GM10847 (cell line): ENCODE data around the gene ST6GALNAC2.

Source experiments
- POLR2A ChIP-seq: IDR thresholded peaks from 2 replicates; pipeline ENCODE4 v1.6.1; 2011; ENCODE audit not compliant: insufficient read length; ENCODE audit errors: extremely low read depth

Gene ST6GALNAC2

DNA sequence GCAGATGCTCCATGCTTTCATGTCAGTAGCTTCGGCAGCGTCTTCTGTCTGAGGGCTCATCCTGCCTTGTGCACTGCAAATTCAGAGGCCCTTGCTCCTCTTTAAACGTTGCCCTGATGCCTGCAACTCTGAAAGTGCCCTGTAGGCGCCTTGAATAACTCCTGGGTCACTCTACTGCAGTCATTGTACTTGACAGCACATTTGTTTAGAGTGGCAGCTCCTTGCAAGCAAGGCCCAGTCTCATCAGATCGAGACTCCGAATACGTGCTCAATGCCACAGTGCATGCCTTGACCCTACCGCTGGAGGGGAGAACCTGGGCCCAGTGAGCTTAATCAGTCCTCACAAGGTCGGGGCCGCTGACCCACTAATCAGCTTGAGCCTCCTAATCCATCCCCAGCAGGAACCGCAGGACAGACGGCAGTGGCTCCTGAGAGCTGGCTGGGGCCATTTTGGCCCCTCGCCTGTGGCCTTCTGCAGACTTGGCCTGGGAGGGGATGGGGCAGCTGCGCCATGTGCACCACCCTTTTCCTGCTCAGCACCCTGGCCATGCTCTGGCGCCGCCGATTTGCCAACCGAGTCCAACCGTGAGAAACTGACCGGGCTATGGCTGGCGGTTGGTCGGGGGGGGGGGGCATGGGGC, 45.9 kb downstream of the ST6GALNAC2 start, which contains the start of gene PRCD:
PRCD (plus strand) TSS at position 414 of the 641 bp plus-strand sequence; CDS start at position 512, 98 bp downstream.
- no peak for TF ChIP-seq POLR2A

DNA sequence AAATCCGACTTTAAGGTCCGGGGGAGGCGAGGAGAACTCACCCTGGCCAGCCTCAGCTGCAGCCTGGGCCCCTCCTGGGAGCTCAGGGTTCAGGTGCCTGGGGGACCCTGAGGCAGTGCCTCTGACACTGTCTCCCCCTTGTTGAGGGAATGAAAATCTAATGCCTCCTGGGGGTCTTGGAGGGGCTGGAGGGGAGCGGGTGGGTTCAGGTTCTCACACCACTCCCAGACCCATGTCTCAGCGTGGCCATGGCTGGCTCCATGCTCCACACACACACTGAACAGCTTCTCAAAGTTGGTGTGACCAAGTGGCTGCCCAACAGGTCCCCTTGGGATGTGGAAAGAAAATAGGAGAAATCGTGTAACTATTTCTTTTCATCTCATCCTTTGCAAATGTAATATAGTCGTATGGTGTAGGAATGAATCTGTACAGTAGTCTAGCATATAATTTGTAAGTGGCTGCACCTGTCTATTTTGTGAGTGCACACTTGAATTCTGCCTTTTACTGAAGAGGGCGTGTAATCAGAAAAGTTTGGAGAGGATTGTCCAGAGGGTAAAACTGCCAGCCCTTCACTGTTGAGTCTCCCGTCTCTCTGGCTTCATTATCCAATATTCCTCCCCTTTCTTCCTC, 46.6 kb downstream of the ST6GALNAC2 start:
- no peak for TF ChIP-seq POLR2A

DNA sequence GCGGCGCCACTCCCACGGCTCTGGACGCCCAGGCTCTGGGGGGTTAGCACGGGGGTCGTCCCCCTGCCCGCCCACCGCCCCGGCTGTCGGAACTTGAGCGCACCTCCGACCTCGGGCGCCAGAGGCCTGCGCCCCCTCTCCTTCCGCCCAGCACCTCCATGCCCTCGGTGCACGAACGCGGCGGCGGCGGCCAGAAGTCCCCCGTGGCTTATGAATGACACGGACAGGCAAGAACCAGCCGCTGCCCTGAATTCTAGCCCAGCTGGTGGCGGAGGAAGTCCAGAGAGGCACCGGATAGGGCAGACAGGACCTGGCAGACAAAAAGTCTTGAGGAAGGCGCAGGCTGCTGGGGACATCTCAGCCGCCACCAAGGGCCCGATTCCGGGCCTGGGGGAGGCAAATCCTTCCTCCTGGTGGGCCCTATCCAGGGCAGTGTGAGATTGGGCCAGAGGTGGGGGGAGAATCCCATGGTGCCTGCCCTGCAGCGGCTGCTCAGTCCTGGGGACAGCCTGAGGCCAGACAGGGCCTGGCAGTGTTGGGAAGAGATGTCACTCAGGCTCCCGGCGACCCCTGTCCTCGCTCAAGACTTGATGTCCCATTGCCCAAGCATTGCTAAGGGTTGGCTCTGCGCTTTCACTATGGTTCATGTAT, 47.3 kb downstream of the ST6GALNAC2 start:
- TF ChIP-seq POLR2A, result no peak

DNA sequence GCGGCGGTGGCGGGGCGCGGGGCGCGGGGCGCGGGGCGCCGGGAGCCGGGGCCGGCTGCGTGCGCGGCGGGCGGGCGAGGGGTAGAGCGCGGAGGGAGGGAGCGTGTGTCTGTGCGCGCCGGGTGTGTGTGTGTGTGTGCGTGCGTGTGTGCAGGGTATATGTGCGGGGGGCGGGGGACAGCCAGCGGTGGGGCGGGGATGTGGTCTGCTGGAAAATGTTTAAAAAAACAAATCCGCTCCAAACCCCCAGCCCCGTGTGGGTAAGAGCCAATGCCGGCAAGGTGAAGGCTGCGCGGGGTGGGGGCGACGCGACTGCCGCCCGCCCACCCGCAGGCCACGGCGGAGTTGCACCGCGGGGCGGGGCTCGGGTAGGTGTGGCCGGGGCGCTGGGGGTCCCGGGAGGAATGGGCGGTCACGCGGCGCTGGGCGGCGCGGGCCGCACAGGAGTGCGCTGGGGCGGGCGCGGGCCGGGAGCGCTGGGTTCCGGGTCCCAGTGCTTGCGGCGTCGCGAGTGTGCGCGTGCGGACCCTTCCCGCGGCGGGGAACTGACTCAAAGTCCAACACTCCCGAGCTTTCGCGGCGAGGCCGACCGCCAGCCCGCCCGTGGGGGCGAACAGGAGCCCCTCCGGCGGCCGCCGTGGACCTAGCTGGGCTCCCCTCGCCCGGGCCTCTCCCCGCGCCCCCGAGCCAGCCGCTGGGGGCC, 47.9 kb downstream of the ST6GALNAC2 start, which contains the start of gene CYGB:
CYGB (minus strand) TSS at position 132 of the 703 bp plus-strand sequence. CDS start 167 bp downstream, outside the sequence.
- TF ChIP-seq POLR2A, result no peak

DNA sequence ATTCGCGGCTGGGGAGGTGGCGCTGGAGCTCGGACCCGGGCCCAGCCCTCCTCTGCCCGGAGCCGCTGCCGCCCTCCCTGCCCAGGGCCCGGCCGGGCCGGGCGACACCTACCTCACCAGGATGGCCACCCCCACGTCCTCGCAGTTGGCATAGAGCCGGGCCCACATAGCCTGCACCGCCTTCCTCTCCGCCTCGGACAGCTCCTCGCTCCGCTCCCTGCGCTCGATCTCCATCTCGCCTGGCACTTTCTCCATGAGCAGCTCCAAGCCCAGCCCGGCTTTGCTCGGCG, 48.4 kb downstream of the ST6GALNAC2 start:
- no peak for TF ChIP-seq POLR2A

DNA sequence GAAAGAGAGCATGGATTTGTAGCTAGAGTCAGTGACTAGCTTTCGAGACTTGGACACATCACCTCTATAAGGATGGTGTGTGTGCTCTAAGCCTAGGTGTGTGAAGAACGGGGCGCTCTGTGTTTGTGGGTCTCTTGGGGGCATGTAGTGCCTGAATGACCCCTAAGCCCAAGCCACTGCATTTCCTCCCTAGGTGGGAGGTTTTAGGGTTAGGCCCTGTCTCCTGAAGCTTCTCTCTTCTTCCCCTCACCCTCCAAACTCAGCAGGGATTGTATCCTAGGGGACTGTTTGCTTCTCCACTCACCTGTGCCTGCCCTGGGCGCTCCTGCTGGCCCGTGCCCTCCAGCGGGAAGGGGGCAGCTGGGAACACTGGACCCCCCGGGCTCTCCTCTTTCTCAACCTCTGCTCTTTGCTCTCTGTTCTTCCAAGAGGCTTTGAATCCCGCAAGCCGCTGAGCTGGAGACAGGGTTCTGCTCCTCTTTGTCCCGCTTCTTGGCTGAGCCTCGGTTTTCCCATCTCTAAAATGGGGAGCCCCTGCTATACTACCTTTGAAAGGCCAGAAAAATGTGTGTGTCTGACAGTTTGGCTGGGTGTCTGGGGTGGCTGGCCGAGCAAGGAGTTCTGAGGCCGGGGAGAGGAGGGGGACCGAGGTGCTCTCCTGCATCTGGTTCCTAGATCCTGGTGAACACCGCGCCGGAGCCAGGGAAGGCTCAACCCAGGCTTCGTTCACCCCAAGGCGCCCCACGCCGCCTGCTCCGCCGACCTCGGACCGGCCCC, 49.0 kb downstream of the ST6GALNAC2 start:
- no peak for TF ChIP-seq POLR2A

DNA sequence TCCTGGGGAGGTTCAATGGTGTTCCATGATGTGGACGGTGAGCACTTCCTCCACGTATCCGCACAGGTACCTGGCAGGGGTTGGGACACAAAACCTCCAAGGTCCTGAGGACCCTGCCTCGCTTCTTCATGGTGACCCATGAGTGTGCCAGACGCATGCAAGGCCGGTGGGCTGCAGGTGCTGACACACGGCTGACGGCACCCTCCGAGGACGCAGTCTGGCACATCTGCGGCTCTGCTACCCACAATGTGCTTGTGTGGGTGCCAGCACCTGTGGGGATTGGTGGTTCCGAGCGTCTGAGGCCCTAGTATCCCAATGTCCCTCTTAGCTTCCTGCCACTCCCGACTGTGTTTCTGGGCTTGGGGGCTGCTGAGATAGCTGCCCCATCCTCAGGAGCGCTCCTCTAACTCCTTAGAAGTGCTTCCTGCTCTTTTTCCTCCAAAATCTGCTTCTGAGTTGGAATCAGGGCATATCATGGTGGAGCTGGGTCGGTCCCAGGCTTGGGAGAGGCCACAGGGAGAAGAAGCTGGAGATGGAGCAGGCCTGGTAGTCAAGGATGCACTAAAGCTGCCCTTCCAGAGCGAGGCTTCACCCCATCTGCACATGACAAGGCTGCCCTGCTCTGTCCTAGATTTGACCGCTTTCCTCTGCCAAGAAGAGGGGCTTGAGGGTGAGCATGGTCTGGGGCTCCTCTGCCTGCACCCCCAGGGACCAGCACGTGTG, 49.7 kb downstream of the ST6GALNAC2 start:
- TF ChIP-seq POLR2A, result no peak

DNA sequence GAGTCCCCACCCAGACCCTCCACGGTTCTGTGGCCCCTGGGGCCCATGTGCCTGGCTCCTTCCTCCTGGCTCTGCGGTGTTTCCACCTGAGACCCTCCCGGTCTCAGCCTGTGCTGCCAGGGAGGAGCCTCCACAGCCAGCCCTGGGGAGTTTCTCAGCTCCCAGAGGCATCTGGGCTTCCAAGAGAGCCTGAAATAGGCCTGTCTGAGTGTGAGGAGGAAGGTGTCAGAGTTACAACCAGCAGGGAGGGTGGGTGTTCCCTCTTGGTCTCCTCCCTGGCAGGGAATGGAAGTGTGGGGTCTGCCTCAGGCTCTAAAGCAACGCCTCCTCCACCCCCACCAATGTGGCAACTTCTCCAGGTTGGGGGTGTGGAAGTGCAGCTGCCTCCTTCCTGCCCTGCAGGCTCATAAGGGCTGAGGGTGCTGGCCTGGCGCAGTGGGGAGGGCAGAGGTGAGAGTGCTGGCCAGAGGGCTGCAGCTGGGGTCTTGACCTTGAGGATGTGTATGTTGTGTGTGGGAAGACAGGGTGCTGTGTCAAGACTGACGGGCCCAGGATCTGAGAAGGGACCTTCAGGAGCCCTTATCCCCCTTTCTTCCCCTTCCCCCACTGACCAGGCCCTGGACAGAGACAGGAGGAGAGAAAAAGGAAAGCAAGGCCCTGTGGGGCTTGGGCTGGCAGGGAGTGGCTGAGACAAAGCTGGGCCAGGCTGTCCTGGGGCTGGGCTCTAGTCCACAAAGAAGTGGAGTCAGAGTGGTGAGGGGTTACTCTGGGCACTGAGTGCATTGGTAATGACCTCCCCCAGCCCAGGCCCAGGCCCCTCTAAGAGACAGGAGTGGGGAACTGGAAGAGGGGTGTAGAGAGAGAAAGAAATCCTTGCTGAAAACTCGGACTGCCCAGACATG, 50.6 kb downstream of the ST6GALNAC2 start:
- TF ChIP-seq POLR2A, result no peak

DNA sequence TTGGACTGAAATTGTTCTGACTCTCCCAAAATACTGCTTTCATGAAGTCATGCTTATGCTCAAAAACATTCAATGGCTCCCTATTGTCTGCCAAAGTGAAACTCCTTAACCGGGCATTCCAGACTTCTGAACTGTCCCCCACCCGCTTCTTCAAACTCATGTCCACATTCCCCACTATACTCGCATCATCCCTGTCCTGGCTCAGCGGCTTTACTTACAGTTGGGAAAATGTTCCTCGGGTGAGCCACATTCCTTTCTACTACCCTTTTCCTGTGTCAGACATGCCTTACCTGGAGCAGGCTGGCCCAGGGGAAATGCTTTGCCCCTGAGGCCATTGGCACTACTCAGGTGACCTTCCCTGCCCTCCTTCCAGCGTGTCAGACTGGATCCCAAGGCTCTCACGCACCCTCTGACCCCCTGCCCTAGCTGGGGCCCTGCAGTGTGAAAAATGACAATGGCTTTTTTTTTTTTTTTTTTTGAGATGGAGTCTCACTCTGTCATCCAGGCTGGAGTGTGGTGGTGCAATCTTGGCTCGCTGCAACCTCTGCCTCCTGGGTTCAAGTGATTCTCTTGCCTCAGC, 53.5 kb downstream of the ST6GALNAC2 start:
- TF ChIP-seq POLR2A, result no peak

DNA sequence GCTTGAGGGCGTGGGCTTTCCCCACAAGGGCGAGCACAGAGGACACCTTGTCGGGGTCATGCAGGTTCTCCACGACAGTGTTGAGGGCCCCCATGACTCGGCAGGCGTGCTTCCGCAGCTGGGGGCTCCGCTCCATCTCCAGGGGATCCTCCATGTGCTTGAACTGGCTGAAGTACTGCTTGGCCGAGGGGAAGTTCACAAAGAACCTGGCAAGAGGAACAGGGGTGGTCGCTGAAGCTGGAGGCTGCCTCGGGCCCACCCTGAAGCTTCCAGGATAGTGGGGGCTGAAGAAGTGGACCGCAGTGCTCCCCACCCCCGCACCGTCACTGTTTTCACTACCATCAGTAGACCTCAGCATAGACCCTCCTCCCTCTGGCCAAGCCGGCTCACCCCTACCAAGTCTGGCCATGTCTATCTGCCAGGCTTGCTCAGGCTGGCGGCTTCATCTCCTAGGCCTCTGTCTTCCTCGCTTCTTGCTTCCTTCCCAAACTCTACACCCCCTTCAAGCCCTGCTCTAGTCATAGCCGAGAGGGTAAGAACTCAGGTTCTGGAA, 54.1 kb downstream of the ST6GALNAC2 start:
- no peak for TF ChIP-seq POLR2A

DNA sequence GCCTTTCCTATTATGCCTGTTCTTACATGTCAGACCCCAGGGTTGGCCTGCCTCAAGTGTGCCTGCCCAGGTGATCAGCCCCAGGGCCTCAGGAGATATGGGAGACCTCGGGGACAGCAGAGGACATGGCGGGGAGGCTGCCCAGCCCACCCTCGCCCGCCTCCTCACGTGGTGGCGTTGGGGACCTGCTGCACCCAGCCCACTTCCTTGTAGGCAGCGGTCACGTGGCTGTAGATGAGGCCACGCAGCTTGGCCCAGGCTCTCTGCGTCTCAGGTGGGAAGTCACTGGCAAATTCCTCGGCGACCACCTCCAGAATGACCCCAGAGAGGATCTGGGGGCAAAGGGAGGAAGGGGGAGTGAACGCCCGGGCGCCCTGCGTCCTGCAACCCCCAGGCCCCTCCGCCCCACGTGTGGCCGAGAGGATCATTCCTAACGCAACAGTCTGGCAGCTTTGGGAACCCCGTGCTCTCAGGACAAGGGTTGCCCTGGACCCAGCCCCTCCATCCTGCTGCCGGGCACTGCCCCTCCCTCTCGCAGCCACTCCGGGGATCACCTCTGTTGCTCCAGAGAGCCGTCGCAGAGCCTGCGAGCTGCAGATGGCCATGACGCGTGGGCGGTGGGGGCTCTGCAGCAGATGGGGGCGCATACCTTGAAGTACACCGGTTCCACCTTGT, 54.7 kb downstream of the ST6GALNAC2 start:
- no peak for TF ChIP-seq POLR2A

DNA sequence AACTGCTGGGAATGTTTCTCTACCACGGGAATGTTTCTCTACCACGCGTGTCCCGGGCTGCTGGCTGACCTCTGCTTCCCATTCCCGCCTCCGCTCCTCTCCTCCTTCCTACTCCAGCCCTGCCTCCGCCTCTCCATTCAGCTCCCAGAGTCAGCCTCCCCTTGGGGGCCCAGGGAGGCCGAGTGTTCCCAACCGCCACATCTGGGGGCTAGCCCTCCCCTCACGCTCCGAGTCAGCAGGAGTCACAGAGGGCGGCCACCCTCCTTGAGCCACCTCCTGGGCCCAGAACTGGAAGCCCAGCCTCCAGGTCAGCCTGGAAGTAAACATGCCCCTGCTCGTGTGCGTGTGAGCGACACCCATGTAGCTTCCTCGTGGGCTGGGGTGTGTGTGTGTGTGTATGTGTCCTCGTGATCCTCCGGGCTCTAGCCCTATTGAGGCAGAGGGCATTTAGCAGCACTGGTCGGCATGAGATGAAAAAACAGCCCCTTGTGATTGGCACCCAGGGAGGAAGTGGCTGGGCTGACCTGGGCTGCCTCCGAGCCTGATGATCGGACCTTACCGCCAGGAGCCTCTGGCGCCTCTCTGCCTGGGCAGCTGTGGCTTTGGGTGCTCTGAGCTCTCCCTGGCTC, 55.5 kb downstream of the ST6GALNAC2 start:
- TF ChIP-seq POLR2A, result no peak
